ENCODE results near the gene ST3GAL5.

Gene ST3GAL5

DNA sequence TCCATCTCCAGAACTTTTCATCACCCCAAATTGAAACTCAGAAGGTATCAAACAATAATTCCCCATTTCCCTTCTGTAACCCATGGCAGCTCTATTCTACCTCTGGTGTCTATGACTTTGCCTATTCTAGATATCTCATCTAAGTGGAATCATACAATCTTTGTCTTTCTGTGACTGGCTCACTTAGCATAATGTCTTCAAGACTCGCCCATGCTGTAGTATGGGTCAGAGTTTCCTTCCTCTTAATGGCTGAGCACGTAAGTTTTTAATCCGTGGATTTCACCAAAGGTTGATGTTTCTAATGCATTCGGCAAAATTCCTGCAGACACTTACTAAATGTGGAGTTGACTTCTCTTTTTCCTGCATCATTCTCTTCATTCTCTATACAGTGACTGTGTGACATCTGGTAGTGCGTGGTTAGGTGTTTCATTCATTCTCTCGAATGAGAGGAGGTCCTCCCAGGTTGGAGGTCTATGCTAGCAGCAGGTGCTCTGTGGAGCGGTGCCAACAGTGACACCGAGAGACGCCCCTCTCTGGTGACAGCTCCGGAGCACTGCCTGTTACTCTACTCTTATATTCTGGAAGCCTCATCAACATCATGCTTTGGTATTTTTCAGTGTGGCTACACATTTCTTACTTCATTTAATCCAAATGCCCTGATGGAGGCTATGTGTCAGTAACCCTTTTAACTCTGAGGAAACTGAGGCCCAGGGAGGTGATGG lies 84.9 kb downstream of the ST3GAL5 start:
- TF ChIP-seq, protein P1, sequence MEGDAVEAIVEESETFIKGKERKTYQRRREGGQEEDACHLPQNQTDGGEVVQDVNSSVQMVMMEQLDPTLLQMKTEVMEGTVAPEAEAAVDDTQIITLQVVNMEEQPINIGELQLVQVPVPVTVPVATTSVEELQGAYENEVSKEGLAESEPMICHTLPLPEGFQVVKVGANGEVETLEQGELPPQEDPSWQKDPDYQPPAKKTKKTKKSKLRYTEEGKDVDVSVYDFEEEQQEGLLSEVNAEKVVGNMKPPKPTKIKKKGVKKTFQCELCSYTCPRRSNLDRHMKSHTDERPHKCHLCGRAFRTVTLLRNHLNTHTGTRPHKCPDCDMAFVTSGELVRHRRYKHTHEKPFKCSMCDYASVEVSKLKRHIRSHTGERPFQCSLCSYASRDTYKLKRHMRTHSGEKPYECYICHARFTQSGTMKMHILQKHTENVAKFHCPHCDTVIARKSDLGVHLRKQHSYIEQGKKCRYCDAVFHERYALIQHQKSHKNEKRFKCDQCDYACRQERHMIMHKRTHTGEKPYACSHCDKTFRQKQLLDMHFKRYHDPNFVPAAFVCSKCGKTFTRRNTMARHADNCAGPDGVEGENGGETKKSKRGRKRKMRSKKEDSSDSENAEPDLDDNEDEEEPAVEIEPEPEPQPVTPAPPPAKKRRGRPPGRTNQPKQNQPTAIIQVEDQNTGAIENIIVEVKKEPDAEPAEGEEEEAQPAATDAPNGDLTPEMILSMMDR (IDR thresholded peaks at IDR 0.05; ENCODE audit: low read depth, low read length) = no peak
- no peak overlapping the region for H3K4me3 ChIP-seq (replicated peaks in 1 of 2; ENCODE audit: low read depth in 2 of 2, low read length in 2 of 2)
- no peak for DNase-seq (ENCODE audit: low read depth in 2 of 2)

GRCh38 chr2:85802354-85803103 lies 86.3 kb downstream of the ST3GAL5 start:
- TF ChIP-seq, protein P1 (IDR thresholded peaks at IDR 0.05; ENCODE audit: low read depth, low read length) = no peak
- no peak for DNase-seq (ENCODE audit: low read depth in 2 of 2)
- no peak overlapping the region for H3K4me3 ChIP-seq (replicated peaks in 1 of 2; ENCODE audit: low read depth in 2 of 2, low read length in 2 of 2)

DNA sequence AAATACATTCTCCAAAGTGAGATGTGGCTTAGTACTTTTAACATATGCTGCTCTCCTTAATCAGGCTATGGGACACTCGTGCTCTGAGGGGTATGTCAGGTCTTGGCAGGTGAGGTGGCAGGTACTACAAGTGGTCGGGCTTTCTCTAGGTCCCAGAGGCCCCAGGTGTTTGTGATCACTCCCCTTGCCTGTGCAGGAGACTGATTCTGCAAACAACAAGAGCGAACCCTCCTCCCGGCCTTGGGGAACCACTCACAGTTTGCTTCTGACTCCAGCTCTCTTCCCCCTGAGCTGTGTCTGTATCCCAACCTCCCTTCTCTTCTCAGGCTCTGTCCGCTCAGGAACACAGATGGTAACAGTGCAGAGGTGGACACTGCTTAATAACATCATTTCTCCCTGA lies 86.9 kb downstream of the ST3GAL5 start:
- DNase-seq (ENCODE audit: low read depth in 2 of 2) = no peak
- no peak overlapping the region for H3K4me3 ChIP-seq (replicated peaks in 1 of 2; ENCODE audit: low read depth in 2 of 2, low read length in 2 of 2)
- TF ChIP-seq, protein P1 (IDR thresholded peaks at IDR 0.05; ENCODE audit: low read depth, low read length) = no peak

DNA sequence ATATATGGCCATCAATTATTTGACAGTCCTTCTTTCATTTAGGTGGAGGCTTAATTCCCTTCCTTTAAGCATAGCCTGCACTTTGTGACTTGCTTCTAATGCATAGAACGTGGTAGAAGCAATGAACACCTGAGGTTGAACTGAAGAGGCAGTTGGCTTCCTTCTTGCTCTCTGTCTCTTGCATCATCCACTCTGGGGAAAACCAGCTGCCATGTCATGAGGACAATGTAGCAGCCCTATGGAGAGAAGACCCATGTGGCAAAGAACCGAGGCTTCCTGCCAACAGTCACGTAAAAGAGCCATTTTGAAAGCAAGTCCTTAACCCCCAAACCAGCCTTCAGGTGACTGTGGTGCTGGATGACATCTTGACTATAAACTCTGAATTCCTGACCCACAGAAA lies 88.2 kb downstream of the ST3GAL5 start:
- DNase-seq (ENCODE audit: low read depth in 2 of 2) = no peak
- TF ChIP-seq, protein P1 (IDR thresholded peaks at IDR 0.05; ENCODE audit: low read depth, low read length) = no peak
- no peak overlapping the region for H3K4me3 ChIP-seq (replicated peaks in 1 of 2; ENCODE audit: low read depth in 2 of 2, low read length in 2 of 2)

- H3K4me3 ChIP-seq (replicated peaks in 1 of 2; ENCODE audit: low read depth in 2 of 2, low read length in 2 of 2) = no peak overlapping the region
- DNase-seq (ENCODE audit: low read depth in 2 of 2) = no peak
- TF ChIP-seq, protein P1 (IDR thresholded peaks at IDR 0.05; ENCODE audit: low read depth, low read length) = no peak
These were observed 89.4 kb downstream of the ST3GAL5 start for GRCh38 chr2:85799215-85799956.

DNA sequence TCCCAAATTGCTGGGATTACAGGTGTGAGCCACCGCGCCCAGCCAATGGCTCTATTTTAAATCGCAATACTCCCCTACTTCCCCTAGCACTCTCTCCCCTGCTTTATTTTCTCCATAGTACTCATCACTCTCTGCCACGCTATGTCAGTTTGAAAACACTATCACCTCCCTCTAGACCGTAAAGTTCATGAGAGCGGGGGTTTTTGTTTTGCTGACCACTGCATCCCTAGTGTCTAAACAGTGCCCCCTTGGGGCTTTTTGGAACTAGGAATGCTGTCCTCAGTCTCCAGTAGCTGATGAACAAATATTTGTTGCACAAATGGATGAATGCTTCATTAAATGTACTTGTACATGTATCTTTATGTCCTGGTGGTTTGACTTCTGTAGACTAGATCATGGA lies 90.9 kb downstream of the ST3GAL5 start:
- TF ChIP-seq, protein P1 (IDR thresholded peaks at IDR 0.05; ENCODE audit: low read depth, low read length) = peak; percentile 46
- DNase-seq (ENCODE audit: low read depth in 2 of 2) = peak; percentile 71 to 73
- H3K4me3 ChIP-seq (replicated peaks in 1 of 2; ENCODE audit: low read depth in 2 of 2, low read length in 2 of 2) = no peak overlapping the region

All from cardiac fibroblast (primary cell).